ENCODE results near the gene NKD1. TPM values are rescaled to one million over a fixed set of nuclear protein-coding genes. Genes with fewer than 3 reads are reported as not detected.

Gene NKD1
- total RNA-seq, 4 donors from 2014 or later: 1.8 to 9.1 (median 2.6) TPM

GRCh38 chr16:50507397-50507796, 40.8 kb upstream of the NKD1 start:
- H3K27ac ChIP-seq: no peak overlapping the region
- WGBS: 87% methylated on average over 3 of the region's 3 CpGs
- H3K4me1 ChIP-seq: no peaks in the 10 kb centered on the region
- no peaks in the 10 kb centered on the region for H3K36me3 ChIP-seq
- no peaks in the 10 kb centered on the region for H3K9me3 ChIP-seq
- no peaks in the 10 kb centered on the region for H3K27me3 ChIP-seq
- TF ChIP-seq CTCF (IDR thresholded peaks at IDR 0.05) (no peak), EP300 (IDR thresholded peaks at IDR 0.05) (no peak), POLR2A (IDR thresholded peaks at IDR 0.05) (no peak), POLR2AphosphoS5 (IDR thresholded peaks at IDR 0.05) (no peak)
- no peak for DNase-seq (ENCODE audit: low spot score in 2 of 2)
- no peak overlapping the region for H3K4me3 ChIP-seq

- no peaks in the 10 kb centered on the region for H3K9me3 ChIP-seq
- H3K4me3 ChIP-seq: no peak overlapping the region
- no peak for TF ChIP-seq POLR2A (IDR thresholded peaks at IDR 0.05)
- no peak for TF ChIP-seq CTCF (IDR thresholded peaks at IDR 0.05)
- no peak for TF ChIP-seq EP300 (IDR thresholded peaks at IDR 0.05)
- TF ChIP-seq POLR2AphosphoS5 (IDR thresholded peaks at IDR 0.05): no peak
- DNase-seq (ENCODE audit: low spot score in 2 of 2): no peak
- WGBS: 62% methylated on average over 10 of the region's 10 CpGs
- no peaks in the 10 kb centered on the region for H3K36me3 ChIP-seq
- H3K27me3 ChIP-seq: no peaks in the 10 kb centered on the region
- H3K4me1 ChIP-seq: no peaks in the 10 kb centered on the region
- no peak overlapping the region for H3K27ac ChIP-seq
Measured at GRCh38 chr16:50509521-50510341, 38.5 kb upstream of the NKD1 start.

GRCh38 chr16:50515218-50515617, 33.0 kb upstream of the NKD1 start:
- TF ChIP-seq POLR2AphosphoS5 (IDR thresholded peaks at IDR 0.05) (no peak), CTCF (IDR thresholded peaks at IDR 0.05) (no peak), POLR2A (IDR thresholded peaks at IDR 0.05) (no peak), EP300 (IDR thresholded peaks at IDR 0.05) (no peak)
- Histone ChIP-seq H3K4me3 (no peak overlapping the region), H3K27me3 (no peaks in the 10 kb centered on the region), H3K4me1 (no peaks in the 10 kb centered on the region), H3K9me3 (peaks cover 4% of the 10 kb centered on the region), H3K36me3 (no peaks in the 10 kb centered on the region), H3K27ac (no peak overlapping the region)
- WGBS: 88% methylated on average over 1 of the region's 1 CpG
- DNase-seq (ENCODE audit: low spot score in 2 of 2): no peak

GRCh38 chr16:50516401-50516800, 31.8 kb upstream of the NKD1 start:
- Histone ChIP-seq H3K36me3 (no peaks in the 10 kb centered on the region), H3K27ac (no peak overlapping the region), H3K27me3 (peaks cover under 1% of the 10 kb centered on the region), H3K4me1 (no peaks in the 10 kb centered on the region), H3K9me3 (peaks cover 4% of the 10 kb centered on the region), H3K4me3 (no peak overlapping the region)
- no peak for TF ChIP-seq CTCF (IDR thresholded peaks at IDR 0.05)
- TF ChIP-seq POLR2AphosphoS5 (IDR thresholded peaks at IDR 0.05): no peak
- no peak for TF ChIP-seq POLR2A (IDR thresholded peaks at IDR 0.05)
- no peak for TF ChIP-seq EP300 (IDR thresholded peaks at IDR 0.05)
- no peak for DNase-seq (ENCODE audit: low spot score in 2 of 2)

GRCh38 chr16:50516890-50517289, 31.3 kb upstream of the NKD1 start:
- DNase-seq (ENCODE audit: low spot score in 2 of 2): no peak
- Histone ChIP-seq H3K36me3 (no peaks in the 10 kb centered on the region), H3K27me3 (peaks cover 5% of the 10 kb centered on the region), H3K9me3 (peaks cover 4% of the 10 kb centered on the region), H3K27ac (no peak overlapping the region), H3K4me1 (no peaks in the 10 kb centered on the region), H3K4me3 (no peak overlapping the region)
- WGBS: 84% methylated on average over 1 of the region's 1 CpG
- TF ChIP-seq POLR2AphosphoS5 (IDR thresholded peaks at IDR 0.05) (no peak), POLR2A (IDR thresholded peaks at IDR 0.05) (no peak), CTCF (IDR thresholded peaks at IDR 0.05) (no peak), EP300 (IDR thresholded peaks at IDR 0.05) (no peak)
